Ishikawa (cell line): ENCODE data around the gene ANKRD28.

Experiments used
- CEBPB ChIP-seq: IDR thresholded peaks from 2 replicates; pipeline ENCODE4 v1.6.1; 2012
- CREB1 ChIP-seq: IDR thresholded peaks from 2 replicates; pipeline ENCODE4 v1.6.1; 2012; ENCODE audit warnings: low read depth
- EGR1 ChIP-seq: IDR thresholded peaks from 2 replicates; pipeline ENCODE4 v1.6.1; 2012
- EP300 ChIP-seq: IDR thresholded peaks from 2 replicates; pipeline ENCODE4 v1.6.1; 2012; ENCODE audit warnings: borderline replicate concordance
- FOXM1 ChIP-seq: IDR thresholded peaks from 2 replicates; pipeline ENCODE4 v1.6.1; 2012; ENCODE audit warnings: low read depth, borderline replicate concordance
- NFIC ChIP-seq: IDR thresholded peaks from 2 replicates; pipeline ENCODE4 v1.6.1; 2012
- RAD21 ChIP-seq: IDR thresholded peaks from 2 replicates; pipeline ENCODE4 v1.6.1; 2012; ENCODE audit warnings: low read depth
- TAF1 ChIP-seq: IDR thresholded peaks from 2 replicates; pipeline ENCODE4 v1.6.1; 2012; ENCODE audit warnings: low read depth, mild to moderate bottlenecking
- TCF12 ChIP-seq: IDR thresholded peaks from 2 replicates; pipeline ENCODE4 v1.6.1; 2012; ENCODE audit warnings: low read depth
- TEAD4 ChIP-seq: IDR thresholded peaks from 2 replicates; pipeline ENCODE4 v1.6.1; 2012
- YY1 ChIP-seq: IDR thresholded peaks from 2 replicates; pipeline ENCODE4 v1.6.1; 2012; ENCODE audit warnings: low read depth
- ZBTB7A ChIP-seq: IDR thresholded peaks from 2 replicates; pipeline ENCODE4 v1.6.1; 2012; ENCODE audit warnings: low read depth
- TF ChIP-seq, protein P1 (sequence below): IDR thresholded peaks from 2 replicates; pipeline ENCODE4 v1.6.1; 2012
- TF ChIP-seq, protein P2 (sequence below): IDR thresholded peaks from 2 replicates; pipeline ENCODE4 v1.6.1; 2012
- TF ChIP-seq, protein P3 (sequence below): IDR thresholded peaks from 2 replicates; pipeline ENCODE4 v1.6.1; 2012; ENCODE audit warnings: low read depth, mild to moderate bottlenecking

Gene ANKRD28

DNA sequence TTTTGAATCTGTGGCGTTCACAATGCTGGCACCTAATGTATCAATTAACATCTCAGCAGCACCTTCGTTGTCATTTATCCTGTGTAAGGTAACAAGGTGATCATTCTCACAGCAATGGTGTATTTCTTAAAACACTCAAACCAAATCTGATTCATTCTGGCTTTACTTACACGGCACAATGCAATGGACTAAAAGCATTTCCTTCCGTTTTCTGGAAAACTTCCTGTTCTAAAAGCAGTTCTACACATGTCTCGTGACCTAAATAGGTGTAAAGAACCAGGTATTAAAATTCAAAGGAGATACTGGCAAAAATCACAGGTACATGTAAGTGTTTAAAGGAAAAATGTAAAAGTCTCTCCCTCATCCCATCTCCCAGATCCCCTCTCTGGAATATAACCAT is 118.5 kb downstream of the ANKRD28 start:
- no peak for TF ChIP-seq TEAD4
- TF ChIP-seq CREB1: no peak
- TF ChIP-seq NFIC: no peak
- TF ChIP-seq, protein P1, sequence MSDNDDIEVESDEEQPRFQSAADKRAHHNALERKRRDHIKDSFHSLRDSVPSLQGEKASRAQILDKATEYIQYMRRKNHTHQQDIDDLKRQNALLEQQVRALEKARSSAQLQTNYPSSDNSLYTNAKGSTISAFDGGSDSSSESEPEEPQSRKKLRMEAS: no peak
- no peak for TF ChIP-seq RAD21
- TF ChIP-seq CEBPB: no peak
- TF ChIP-seq YY1: no peak
- no peak for TF ChIP-seq EP300

DNA sequence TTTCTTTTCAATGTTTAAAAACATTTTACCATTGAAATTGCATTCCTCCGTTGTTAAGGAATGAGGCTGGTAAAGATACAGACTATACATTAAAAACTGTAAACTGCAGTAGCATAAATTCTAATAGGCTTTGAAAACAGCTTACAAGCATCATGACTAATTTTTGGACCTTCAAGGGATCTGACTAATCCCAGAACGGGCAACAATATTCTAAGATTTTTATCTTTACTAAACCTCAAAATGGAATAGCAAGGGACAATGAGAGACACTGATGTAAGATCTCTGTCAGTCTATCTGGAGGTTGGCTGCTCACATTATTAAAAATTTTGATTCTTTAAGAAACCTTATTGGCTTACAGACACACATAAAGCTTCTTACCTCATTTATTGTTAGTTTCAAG is 121.5 kb downstream of the ANKRD28 start:
- TF ChIP-seq TAF1 (no peak), EGR1 (no peak), EP300 (no peak), TCF12 (no peak), TEAD4 (no peak), CREB1 (no peak), ZBTB7A (no peak), FOXM1 (no peak), NFIC (no peak), RAD21 (no peak), CEBPB (no peak), YY1 (no peak)
- TF ChIP-seq, protein P1: no peak
- TF ChIP-seq, protein P2, sequence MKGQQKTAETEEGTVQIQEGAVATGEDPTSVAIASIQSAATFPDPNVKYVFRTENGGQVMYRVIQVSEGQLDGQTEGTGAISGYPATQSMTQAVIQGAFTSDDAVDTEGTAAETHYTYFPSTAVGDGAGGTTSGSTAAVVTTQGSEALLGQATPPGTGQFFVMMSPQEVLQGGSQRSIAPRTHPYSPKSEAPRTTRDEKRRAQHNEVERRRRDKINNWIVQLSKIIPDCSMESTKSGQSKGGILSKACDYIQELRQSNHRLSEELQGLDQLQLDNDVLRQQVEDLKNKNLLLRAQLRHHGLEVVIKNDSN: no peak
- TF ChIP-seq, protein P3, sequence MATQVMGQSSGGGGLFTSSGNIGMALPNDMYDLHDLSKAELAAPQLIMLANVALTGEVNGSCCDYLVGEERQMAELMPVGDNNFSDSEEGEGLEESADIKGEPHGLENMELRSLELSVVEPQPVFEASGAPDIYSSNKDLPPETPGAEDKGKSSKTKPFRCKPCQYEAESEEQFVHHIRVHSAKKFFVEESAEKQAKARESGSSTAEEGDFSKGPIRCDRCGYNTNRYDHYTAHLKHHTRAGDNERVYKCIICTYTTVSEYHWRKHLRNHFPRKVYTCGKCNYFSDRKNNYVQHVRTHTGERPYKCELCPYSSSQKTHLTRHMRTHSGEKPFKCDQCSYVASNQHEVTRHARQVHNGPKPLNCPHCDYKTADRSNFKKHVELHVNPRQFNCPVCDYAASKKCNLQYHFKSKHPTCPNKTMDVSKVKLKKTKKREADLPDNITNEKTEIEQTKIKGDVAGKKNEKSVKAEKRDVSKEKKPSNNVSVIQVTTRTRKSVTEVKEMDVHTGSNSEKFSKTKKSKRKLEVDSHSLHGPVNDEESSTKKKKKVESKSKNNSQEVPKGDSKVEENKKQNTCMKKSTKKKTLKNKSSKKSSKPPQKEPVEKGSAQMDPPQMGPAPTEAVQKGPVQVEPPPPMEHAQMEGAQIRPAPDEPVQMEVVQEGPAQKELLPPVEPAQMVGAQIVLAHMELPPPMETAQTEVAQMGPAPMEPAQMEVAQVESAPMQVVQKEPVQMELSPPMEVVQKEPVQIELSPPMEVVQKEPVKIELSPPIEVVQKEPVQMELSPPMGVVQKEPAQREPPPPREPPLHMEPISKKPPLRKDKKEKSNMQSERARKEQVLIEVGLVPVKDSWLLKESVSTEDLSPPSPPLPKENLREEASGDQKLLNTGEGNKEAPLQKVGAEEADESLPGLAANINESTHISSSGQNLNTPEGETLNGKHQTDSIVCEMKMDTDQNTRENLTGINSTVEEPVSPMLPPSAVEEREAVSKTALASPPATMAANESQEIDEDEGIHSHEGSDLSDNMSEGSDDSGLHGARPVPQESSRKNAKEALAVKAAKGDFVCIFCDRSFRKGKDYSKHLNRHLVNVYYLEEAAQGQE: no peak

DNA sequence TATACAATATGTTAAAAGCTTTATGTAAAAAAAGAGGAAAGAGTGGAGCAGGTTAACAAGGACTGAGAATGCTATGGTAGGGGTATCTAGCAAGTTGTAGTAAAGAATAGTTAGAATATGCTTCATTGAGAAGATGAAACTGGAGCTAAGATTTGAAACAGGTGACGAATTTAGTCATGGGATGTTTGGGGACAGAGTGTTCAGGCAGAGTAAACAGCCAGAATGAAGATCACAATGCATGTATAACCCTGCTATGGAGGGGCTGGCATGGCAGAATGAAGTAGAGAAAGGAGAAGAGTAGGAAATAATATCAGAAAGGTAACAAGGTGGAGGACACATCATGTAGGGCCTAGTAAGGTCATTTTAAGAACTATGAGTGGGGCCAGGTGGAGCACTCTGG is 124.2 kb downstream of the ANKRD28 start:
- TF ChIP-seq TCF12 (no peak), TAF1 (no peak), FOXM1 (no peak), EP300 (no peak), NFIC (no peak), CEBPB (no peak), EGR1 (no peak)

DNA sequence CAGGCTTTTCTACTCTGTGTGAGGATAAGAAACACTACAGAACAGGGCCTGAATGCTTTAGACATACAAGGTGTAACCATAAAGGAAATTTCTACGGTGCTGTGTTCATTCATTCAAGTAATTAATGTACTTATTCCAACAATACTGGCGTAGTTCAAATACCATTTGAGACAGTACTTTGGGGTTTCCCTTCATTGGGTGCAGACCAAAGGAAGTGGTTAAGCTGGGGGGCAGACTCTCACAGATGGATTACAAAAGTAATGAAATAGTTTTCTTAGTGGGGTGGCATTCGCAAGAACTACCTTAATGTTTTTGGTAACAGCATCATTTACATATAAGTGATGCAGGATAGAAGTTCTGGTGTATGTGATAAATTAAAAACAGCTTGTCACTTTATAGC is 130.3 kb downstream of the ANKRD28 start:
- TF ChIP-seq CREB1 (no peak), TAF1 (no peak), TCF12 (no peak)
- TF ChIP-seq, protein P2: no peak

DNA sequence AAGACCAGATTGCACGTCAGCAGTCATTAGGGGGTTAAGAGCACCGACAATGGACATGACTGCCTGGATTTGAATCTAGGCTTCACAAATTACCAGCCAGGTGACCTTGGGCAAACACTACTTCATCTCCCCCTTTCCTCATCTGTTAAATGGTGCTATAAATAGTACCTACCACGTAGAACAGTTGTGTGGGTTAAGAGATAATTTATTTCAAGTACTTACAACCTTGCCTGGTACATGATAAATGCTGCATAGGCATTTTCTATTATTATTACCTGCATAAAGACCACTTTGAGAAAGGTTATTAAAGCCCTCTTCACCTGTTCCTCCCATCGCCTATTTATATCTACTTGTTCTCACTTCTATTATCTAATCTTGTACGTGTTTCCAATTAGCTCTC is 131.5 kb downstream of the ANKRD28 start:
- no peak for TF ChIP-seq TAF1
- no peak for TF ChIP-seq RAD21
- no peak for TF ChIP-seq EGR1
- TF ChIP-seq YY1: no peak
- TF ChIP-seq, protein P3: no peak
- TF ChIP-seq TCF12: no peak

DNA sequence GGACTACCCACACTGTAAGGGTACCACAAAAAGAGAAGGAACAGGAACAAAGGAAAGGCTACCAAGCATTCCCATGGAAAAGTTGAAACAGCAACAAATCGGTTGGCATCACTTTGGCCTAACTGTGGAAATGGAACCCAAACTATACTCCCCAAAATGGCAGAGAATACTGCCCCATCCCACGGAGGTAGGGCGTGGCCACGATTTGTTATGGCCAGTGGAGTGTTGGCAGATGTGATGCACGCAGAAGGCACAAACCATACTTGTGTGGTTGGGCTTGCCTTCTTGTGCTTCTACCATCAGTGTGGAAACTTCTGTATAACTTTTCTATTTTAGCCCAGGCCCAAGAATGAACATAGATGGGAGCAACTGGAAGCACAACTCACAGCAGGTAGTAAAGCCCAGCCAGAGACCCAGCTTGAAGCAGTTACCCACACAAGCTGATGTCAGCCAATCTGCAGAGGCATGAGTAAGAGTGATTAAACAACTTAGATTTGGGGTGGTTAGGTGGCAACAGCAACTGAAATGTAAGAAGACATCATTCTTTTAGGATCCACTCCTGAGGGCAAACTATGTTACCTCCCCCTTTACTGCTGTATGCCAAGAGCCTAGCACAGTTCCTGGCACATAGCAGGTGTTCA is 132.1 kb downstream of the ANKRD28 start:
- TF ChIP-seq TAF1 (no peak), CEBPB (no peak), TCF12 (no peak)
- TF ChIP-seq, protein P3: no peak
